SU-DHL-6 (cell line): Measurements from ENCODE around the gene MAPK8.

Source experiments
- H2AFZ ChIP-seq: fragments of 200-600 bp; sonication (generic); 2 replicates; pipeline ENCODE4 v1.6.1; 2014; ENCODE audit warnings: low read depth, mild to moderate bottlenecking, moderate library complexity, mixed read lengths, antibody characterized with exemption, low read length; ENCODE audit not compliant: severe bottlenecking
- H3F3A ChIP-seq: fragments of 200-600 bp; shearing (Covaris generic); 2 replicates; pipeline ENCODE4 v1.6.0; 2016; ENCODE audit warnings: antibody characterized with exemption, mild to moderate bottlenecking; ENCODE audit not compliant: insufficient read depth
- H3K27ac ChIP-seq: fragments of 200-600 bp; sonication (generic); 2 replicates; pipeline ENCODE4 v1.5.1; 2016; ENCODE audit warnings: low read depth, mild to moderate bottlenecking, low read length, moderate library complexity, mixed read lengths
- H3K27me3 ChIP-seq: fragments of 200-600 bp; sonication (generic), shearing (Covaris generic); 2 replicates; pipeline ENCODE4 v1.6.0; 2014; ENCODE audit warnings: mild to moderate bottlenecking, low read length
- H3K36me3 ChIP-seq: fragments of 200-600 bp; sonication (generic); 2 replicates; pipeline ENCODE4 v1.6.1; 2014; ENCODE audit warnings: mild to moderate bottlenecking, low read length, mixed read lengths
- H3K4me2 ChIP-seq: fragments of 300-600, 200-600 bp; shearing (Covaris generic), sonication (generic); 2 replicates; pipeline ENCODE4 v1.6.0; 2014; ENCODE audit warnings: low read length, low read depth, mild to moderate bottlenecking; ENCODE audit not compliant: poor library complexity, severe bottlenecking
- H3K4me3 ChIP-seq: fragments of 200-600 bp; sonication (generic); 2 replicates; pipeline ENCODE4 v1.5.1; 2014; ENCODE audit warnings: antibody characterized with exemption, low read length, mild to moderate bottlenecking, mixed read lengths; ENCODE audit not compliant: insufficient read depth, poor library complexity, severe bottlenecking
- H3K79me2 ChIP-seq: fragments of 200-600 bp; sonication (generic); 2 replicates; pipeline ENCODE4 v1.6.1; 2014; ENCODE audit warnings: mild to moderate bottlenecking, low read length, moderate library complexity; ENCODE audit not compliant: insufficient read depth
- H3K9ac ChIP-seq: fragments of 200-600 bp; sonication (generic); 2 replicates; pipeline ENCODE4 v1.7.0; 2014; ENCODE audit warnings: mild to moderate bottlenecking, low read length
- H3K9me2 ChIP-seq: fragments of 200-600 bp; sonication (generic); replicated peaks from 2 replicates; pipeline ENCODE4 v1.6.1; 2014; ENCODE audit warnings: low read length; ENCODE audit not compliant: insufficient read depth
- H3K9me3 ChIP-seq: fragments of 200-600 bp; sonication (generic); 2 replicates; pipeline ENCODE4 v1.6.1; 2014; ENCODE audit warnings: low read length, mixed read lengths; ENCODE audit not compliant: insufficient read depth
- H4K20me1 ChIP-seq: fragments of 200-600 bp; sonication (generic); 2 replicates; pipeline ENCODE4 v1.6.1; 2014; ENCODE audit warnings: low read depth, mild to moderate bottlenecking, antibody characterized with exemption, low read length, moderate library complexity, mixed read lengths
- EZH2phosphoT487 ChIP-seq: fragments of 200-600 bp; sonication (generic), shearing (Covaris generic); conservative IDR thresholded peaks from 2 replicates; pipeline ENCODE4 v1.6.1; 2018; ENCODE audit warnings: mild to moderate bottlenecking, antibody characterized with exemption, low read length, moderate library complexity, mixed read lengths
- TF ChIP-seq, protein P1 (sequence below): fragments of 200-600 bp; sonication (generic); IDR thresholded peaks from one replicate; pipeline ENCODE4 v1.5.1; 2017; ENCODE audit warnings: antibody characterized with exemption, mild to moderate bottlenecking, low read length, moderate library complexity; ENCODE audit not compliant: insufficient read depth, poor library complexity, severe bottlenecking

Gene MAPK8

DNA sequence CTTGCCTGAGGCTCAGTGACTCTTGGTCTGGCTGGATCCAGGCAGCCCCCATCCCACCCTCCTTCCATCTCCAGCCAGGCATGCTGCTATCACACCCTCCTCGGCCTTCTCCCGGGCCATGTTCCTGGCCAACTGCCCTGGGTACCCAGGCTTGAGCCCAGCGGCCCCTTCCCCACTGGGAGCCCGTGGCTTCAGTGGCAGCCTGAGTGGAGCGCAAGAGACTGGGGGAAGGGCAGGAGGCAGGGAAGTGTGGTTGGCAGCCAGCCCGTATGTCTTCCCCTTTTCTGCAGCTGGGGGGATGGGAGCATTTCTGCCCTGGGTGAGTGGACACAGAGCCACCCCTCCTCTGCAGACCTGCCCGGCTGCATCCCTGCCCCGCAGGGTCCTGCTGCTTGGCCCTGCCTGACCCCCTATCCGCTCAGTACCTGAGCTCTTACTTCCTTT, 149.9 kb downstream of the MAPK8 start:
- no peaks in the 10 kb centered on the region for H4K20me1 ChIP-seq
- no peaks in the 10 kb centered on the region for H3F3A ChIP-seq
- no peaks in the 10 kb centered on the region for H3K36me3 ChIP-seq
- no peak overlapping the region for H3K4me2 ChIP-seq
- no peak for TF ChIP-seq EZH2phosphoT487
- TF ChIP-seq, protein P1, sequence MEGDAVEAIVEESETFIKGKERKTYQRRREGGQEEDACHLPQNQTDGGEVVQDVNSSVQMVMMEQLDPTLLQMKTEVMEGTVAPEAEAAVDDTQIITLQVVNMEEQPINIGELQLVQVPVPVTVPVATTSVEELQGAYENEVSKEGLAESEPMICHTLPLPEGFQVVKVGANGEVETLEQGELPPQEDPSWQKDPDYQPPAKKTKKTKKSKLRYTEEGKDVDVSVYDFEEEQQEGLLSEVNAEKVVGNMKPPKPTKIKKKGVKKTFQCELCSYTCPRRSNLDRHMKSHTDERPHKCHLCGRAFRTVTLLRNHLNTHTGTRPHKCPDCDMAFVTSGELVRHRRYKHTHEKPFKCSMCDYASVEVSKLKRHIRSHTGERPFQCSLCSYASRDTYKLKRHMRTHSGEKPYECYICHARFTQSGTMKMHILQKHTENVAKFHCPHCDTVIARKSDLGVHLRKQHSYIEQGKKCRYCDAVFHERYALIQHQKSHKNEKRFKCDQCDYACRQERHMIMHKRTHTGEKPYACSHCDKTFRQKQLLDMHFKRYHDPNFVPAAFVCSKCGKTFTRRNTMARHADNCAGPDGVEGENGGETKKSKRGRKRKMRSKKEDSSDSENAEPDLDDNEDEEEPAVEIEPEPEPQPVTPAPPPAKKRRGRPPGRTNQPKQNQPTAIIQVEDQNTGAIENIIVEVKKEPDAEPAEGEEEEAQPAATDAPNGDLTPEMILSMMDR: no peak
- H3K4me3 ChIP-seq: no peak overlapping the region
- no peak overlapping the region for H3K9ac ChIP-seq
- no peak overlapping the region for H2AFZ ChIP-seq
- no peaks in the 10 kb centered on the region for H3K27me3 ChIP-seq
- no peaks in the 10 kb centered on the region for H3K9me3 ChIP-seq
- H3K79me2 ChIP-seq: no peaks in the 10 kb centered on the region
- H3K9me2 ChIP-seq: no peaks in the 10 kb centered on the region
- no peak overlapping the region for H3K27ac ChIP-seq

DNA sequence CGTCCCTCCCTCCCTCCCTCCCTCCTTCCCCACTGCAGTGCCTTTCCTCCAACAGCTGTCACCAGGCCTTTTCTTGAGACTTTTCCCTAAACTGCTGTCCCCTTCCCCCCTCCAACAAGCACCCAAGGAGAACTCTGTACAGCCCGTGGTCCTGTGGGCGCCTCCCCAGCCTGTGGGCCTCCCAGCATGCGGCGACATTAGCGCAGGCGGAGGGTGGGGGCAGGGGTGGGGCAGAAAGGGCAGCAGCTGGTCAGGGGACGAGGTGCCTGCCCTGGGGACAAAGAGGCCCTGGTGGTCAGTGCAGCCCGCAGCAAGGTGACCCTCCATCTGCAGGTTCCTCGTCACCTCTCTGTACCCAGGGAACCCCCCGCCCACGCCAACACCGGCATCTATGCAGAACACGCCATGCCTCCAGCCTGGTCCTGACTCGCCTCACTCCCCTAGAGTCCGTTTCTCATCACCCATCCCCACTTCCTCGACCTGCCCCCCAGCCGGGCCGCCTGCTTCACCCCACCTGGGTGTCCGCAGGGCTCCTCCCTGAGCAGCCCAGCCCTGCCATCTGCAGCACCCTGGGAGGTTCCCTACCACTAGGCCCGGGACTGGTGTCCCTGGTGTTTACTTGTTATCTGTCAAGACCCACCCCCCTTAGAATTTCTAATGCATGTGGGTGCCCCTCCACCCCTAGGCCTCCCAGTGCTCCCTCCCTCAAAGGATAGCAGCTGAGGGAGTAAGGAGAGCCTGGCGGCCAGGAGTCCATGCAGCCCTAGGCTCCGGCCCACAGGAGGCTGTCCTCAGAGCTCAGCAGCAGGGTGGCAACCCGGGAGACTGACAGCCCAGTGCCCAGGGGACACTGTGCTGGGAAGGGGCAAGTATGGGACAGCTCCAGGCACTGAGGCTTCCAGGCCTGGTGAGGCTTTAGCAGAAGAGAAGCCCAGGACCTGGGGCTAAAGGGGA, 150.6 kb downstream of the MAPK8 start:
- H3K36me3 ChIP-seq: no peaks in the 10 kb centered on the region
- no peaks in the 10 kb centered on the region for H4K20me1 ChIP-seq
- H3K4me3 ChIP-seq: no peak overlapping the region
- H3K9me2 ChIP-seq: no peaks in the 10 kb centered on the region
- no peaks in the 10 kb centered on the region for H3F3A ChIP-seq
- TF ChIP-seq, protein P1: no peak
- TF ChIP-seq EZH2phosphoT487: no peak
- H3K9me3 ChIP-seq: no peaks in the 10 kb centered on the region
- H2AFZ ChIP-seq: no peak overlapping the region
- no peak overlapping the region for H3K27ac ChIP-seq
- H3K4me2 ChIP-seq: no peak overlapping the region
- no peak overlapping the region for H3K9ac ChIP-seq
- no peaks in the 10 kb centered on the region for H3K27me3 ChIP-seq
- no peaks in the 10 kb centered on the region for H3K79me2 ChIP-seq

- H3K27me3 ChIP-seq: no peaks in the 10 kb centered on the region
- H3K4me3 ChIP-seq: no peak overlapping the region
- H3K79me2 ChIP-seq: no peaks in the 10 kb centered on the region
- H4K20me1 ChIP-seq: no peaks in the 10 kb centered on the region
- no peak overlapping the region for H3K27ac ChIP-seq
- no peak overlapping the region for H3K9ac ChIP-seq
- TF ChIP-seq, protein P1: no peak
- TF ChIP-seq EZH2phosphoT487: no peak
- no peaks in the 10 kb centered on the region for H3K36me3 ChIP-seq
- H3F3A ChIP-seq: no peaks in the 10 kb centered on the region
- H3K9me2 ChIP-seq: no peaks in the 10 kb centered on the region
- H3K9me3 ChIP-seq: no peaks in the 10 kb centered on the region
- no peak overlapping the region for H2AFZ ChIP-seq
- H3K4me2 ChIP-seq: no peak overlapping the region
Observed at GRCh38 chr10:48457949-48458661, 151.6 kb downstream of the MAPK8 start.
